Activated T-helper 17 cell treated with anti-CD3 and anti-CD28 coated beads, Interleukin-2, amount 50 U/mL, for 72 hours (primary cell): ENCODE results near the gene LTBP2. TPM values are rescaled to one million over a fixed set of nuclear protein-coding genes. Genes with fewer than 3 reads are reported as not detected.

Experiments used
- ATAC-seq: fragments of 150-1000 bp; cut with Tn5 transposase; replicated peaks from 2 replicates; pipeline ENCODE4 v1.10.0; 2021; ENCODE audit warnings: mild to moderate bottlenecking, moderate library complexity
- H3K27ac Mint-ChIP-seq: one replicate; pipeline ENCODE4 v1.8.0; 2022; ENCODE audit warnings: mixed read lengths
- H3K27me3 Mint-ChIP-seq: one replicate; pipeline ENCODE4 v1.8.0; 2022; ENCODE audit warnings: mixed read lengths
- H3K36me3 Mint-ChIP-seq: one replicate; pipeline ENCODE4 v1.8.0; 2022; ENCODE audit warnings: low read depth, mild to moderate bottlenecking, mixed read lengths
- H3K4me1 Mint-ChIP-seq: one replicate; pipeline ENCODE4 v1.8.0; 2022; ENCODE audit warnings: mixed read lengths
- H3K4me3 Mint-ChIP-seq: one replicate; pipeline ENCODE4 v1.8.0; 2022; ENCODE audit warnings: mild to moderate bottlenecking, mixed read lengths
- H3K9me3 Mint-ChIP-seq: one replicate; pipeline ENCODE4 v1.8.0; 2022; ENCODE audit warnings: mixed read lengths
- total RNA-seq, 2 donors: library from RNA; stranded (reverse); gene quantifications; one replicate each; pipeline ENCODE4 v1.2.3, GENCODE V29; 2022

The LTBP2 gene
- total RNA-seq, 2 donors from 2014 or later: 0.03 TPM; not detected in 1

GRCh38 chr14:74508844-74509428 is 103.1 kb downstream of the LTBP2 start:
- H3K27ac Mint-ChIP-seq: no peak overlapping the region
- H3K4me3 Mint-ChIP-seq: no peak overlapping the region
- H3K9me3 Mint-ChIP-seq: no peaks in the 10 kb centered on the region
- H3K4me1 Mint-ChIP-seq: no peaks in the 10 kb centered on the region
- H3K27me3 Mint-ChIP-seq: peaks cover 7% of the 10 kb centered on the region
- no peaks in the 10 kb centered on the region for H3K36me3 Mint-ChIP-seq
- ATAC-seq: no peak

- ATAC-seq: no peak
- Mint-ChIP-seq H3K27me3 (peaks cover 7% of the 10 kb centered on the region), H3K4me3 (no peak overlapping the region), H3K9me3 (no peaks in the 10 kb centered on the region), H3K36me3 (no peaks in the 10 kb centered on the region), H3K27ac (no peak overlapping the region), H3K4me1 (no peaks in the 10 kb centered on the region)
Observed at GRCh38 chr14:74508292-74508731, 103.7 kb downstream of the LTBP2 start.

- Mint-ChIP-seq H3K9me3 (no peaks in the 10 kb centered on the region), H3K27ac (no peak overlapping the region), H3K4me3 (no peak overlapping the region), H3K36me3 (no peaks in the 10 kb centered on the region), H3K4me1 (no peaks in the 10 kb centered on the region), H3K27me3 (peaks cover 7% of the 10 kb centered on the region)
- no peak for ATAC-seq
Observed at GRCh38 chr14:74507840-74508239, 104.2 kb downstream of the LTBP2 start.

DNA sequence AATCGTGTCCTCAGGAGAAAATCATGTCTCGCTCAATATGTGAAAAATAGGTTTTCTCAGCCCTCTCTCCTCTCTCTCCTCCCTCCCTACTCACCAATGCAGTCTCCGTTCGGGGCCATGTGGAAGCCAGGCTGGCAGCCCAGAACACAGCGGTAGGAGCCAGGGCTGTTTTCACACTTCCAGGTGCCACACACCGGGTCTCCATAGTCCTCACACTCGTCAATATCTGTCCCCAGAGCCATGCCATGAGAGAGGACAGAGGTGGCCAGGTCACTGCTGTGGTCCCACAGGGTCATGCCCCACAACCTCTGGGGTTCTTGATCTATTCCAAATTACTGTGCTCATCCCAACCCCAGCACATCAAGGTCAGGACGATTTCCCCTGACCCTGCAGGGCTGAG is 105.0 kb downstream of the LTBP2 start:
- Mint-ChIP-seq H3K27ac (no peak overlapping the region), H3K27me3 (peaks cover 4% of the 10 kb centered on the region), H3K4me3 (no peak overlapping the region), H3K9me3 (no peaks in the 10 kb centered on the region), H3K4me1 (no peaks in the 10 kb centered on the region), H3K36me3 (no peaks in the 10 kb centered on the region)
- no peak for ATAC-seq

GRCh38 chr14:74506411-74506851 is 105.6 kb downstream of the LTBP2 start:
- Mint-ChIP-seq H3K9me3 (no peaks in the 10 kb centered on the region), H3K27ac (no peak overlapping the region), H3K36me3 (no peaks in the 10 kb centered on the region), H3K4me1 (no peaks in the 10 kb centered on the region), H3K27me3 (peaks cover 4% of the 10 kb centered on the region), H3K4me3 (no peak overlapping the region)
- no peak for ATAC-seq

GRCh38 chr14:74505831-74506230 is 106.2 kb downstream of the LTBP2 start:
- H3K9me3 Mint-ChIP-seq: no peaks in the 10 kb centered on the region
- H3K27ac Mint-ChIP-seq: no peak overlapping the region
- no peaks in the 10 kb centered on the region for H3K4me1 Mint-ChIP-seq
- no peak overlapping the region for H3K4me3 Mint-ChIP-seq
- no peaks in the 10 kb centered on the region for H3K27me3 Mint-ChIP-seq
- ATAC-seq: no peak
- no peaks in the 10 kb centered on the region for H3K36me3 Mint-ChIP-seq

DNA sequence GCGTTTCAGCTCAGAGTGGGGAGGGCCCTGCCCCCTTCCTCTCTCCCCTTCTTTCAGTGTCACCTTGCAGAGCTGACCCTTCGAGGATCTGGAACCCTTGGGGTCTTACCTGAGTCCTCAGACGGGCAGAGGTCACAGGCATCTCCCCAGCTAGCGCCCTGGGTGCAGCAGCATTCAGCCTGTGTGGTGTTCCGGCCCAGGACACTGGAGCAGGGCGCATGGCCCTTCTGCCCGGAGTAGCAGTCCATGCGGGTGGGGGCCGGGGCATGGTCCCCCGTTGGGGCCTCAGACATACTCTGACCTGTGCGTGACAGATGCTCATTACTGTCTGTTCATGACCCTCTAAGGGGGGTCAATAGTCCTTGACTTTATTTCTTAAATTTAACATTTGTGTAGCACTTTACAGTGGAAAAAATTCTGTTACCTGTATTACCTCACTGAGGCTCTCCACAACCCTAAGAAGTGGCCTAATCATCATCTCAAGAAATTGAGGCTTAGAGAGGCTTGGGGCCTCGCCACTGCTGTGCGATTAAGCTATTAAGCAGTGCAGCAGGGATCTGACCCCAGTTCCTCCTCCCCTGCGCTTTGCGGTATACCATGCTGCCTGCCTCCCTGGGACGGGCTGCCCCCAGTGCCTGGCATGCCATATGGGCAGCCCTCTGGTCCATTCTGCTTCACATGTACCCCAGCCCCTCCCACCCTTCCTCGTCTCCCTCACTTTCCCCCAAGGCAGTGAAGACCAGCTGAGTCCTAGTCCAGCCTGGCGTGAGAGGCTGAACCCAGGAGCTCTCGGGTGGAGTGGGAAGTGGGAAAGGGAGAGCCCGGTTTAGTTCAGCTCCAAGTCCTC is 106.9 kb downstream of the LTBP2 start:
- Mint-ChIP-seq H3K27ac (no peak overlapping the region), H3K27me3 (no peaks in the 10 kb centered on the region), H3K36me3 (no peaks in the 10 kb centered on the region), H3K9me3 (no peaks in the 10 kb centered on the region), H3K4me1 (no peaks in the 10 kb centered on the region), H3K4me3 (no peak overlapping the region)
- no peak for ATAC-seq

DNA sequence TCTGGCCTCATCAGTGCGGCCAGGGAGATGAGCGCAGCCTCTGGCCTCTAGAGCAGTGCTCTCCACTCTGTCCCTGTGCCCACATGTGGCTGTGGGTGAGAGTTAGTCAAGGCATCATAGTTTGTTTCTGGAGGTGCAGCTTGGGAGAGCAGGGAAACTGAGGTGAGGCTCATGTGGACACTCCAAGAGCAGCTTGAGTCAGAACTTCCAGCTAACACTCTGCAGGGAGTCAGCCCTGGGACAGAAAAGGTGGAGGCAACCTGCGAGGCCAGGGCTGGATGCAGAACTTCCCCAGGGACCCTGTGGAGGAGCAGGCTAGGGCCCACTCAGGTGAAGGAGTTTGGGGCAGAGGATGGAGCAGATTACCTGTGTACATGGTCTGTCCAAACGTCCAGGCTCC is 107.6 kb downstream of the LTBP2 start:
- no peak for ATAC-seq
- Mint-ChIP-seq H3K4me1 (no peaks in the 10 kb centered on the region), H3K27ac (no peak overlapping the region), H3K36me3 (no peaks in the 10 kb centered on the region), H3K9me3 (no peaks in the 10 kb centered on the region), H3K27me3 (no peaks in the 10 kb centered on the region), H3K4me3 (no peak overlapping the region)

DNA sequence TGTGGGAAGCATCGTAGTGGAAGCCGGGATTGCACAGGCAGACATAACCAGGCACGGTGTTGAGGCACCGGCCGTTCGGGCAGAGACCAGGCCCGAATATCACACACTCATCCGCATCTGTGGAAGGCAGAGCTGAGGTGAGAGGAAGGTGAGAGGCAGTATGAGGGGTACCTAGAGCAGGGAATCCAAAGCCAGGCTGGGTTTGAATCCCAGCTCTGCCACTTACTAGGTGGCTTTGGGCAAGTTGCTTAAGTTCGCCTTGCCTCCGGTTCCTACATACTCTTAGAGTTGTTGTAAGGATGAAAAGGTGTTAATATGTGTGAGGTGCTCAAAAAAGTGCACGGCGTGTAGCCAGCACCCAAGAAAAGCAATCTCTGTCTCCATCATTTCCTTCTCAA is 108.1 kb downstream of the LTBP2 start:
- Mint-ChIP-seq H3K27ac (no peak overlapping the region), H3K27me3 (no peaks in the 10 kb centered on the region), H3K9me3 (no peaks in the 10 kb centered on the region), H3K4me1 (no peaks in the 10 kb centered on the region), H3K36me3 (no peaks in the 10 kb centered on the region), H3K4me3 (no peak overlapping the region)
- ATAC-seq: no peak

DNA sequence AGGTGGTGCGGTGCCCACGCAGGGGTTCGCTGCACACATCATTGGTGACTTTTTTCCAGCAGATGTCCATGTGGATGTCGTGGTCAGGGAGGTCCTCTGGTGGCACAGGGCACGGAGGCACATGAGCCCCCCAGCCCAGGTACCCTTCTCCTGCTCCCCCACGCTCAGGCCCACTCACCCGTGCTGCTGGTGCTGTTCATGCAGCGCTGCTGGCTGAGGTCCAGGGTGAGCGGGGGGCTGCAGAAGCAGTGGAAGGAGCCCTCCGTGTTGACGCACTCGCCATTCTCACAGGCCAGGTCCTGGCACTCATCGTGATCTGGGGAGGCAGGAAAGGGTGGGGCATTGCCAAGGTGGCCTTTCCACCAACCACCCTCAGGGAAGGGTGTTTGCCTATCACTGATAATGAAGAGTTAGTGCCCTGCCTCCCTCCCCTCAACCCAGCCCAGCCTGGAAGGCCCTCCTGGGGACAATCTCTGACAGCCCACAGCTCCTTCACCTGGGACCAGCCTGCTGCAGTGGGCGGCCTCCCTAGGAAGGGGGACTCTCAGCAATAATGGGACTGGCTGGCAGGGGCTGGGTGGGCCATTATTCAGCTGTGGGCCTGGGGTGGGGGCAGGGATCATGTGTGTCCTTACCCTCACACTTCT is 108.6 kb downstream of the LTBP2 start:
- Mint-ChIP-seq H3K4me3 (no peak overlapping the region), H3K4me1 (no peaks in the 10 kb centered on the region), H3K36me3 (no peaks in the 10 kb centered on the region), H3K27ac (no peak overlapping the region), H3K27me3 (no peaks in the 10 kb centered on the region), H3K9me3 (no peaks in the 10 kb centered on the region)
- no peak for ATAC-seq

DNA sequence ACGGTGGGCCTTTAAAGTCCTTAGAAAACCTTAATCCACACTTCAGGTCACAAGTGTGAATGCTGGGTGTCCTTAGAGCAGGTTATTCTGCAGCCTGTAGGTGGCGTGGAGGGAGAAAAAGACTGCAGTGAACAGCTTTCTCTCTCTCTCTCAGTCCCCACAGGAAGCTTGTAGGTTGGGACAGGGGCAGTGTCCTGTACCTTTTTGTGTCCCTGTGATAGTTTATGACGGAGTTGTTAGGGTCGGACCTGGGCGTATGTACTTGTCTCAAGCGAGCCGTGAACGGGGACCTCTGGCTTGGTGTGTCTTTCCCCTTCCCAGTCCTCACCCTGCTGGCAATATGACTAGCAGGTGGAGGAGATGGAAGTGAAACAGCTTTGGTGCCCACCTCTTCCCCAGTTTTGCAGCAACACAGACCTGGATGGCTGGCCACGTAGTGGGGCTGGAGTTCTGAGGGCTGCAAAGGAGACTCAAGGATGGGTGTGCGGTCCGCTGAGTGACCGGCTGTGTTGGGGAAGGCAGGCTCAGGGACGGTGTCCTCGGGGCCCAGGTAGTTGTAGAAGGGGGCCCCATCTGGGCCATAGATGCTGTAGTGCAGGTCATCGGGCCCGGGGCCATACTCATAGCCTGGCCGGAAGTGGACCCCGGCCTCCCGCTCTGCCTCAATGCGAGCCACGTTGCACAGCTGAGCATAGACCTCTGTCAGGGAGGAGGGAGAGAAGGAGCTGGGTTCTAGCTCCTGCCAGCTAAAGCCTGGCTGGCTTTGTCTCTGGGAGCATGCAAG is 109.6 kb downstream of the LTBP2 start:
- H3K4me3 Mint-ChIP-seq: no peak overlapping the region
- no peaks in the 10 kb centered on the region for H3K9me3 Mint-ChIP-seq
- no peak for ATAC-seq

DNA sequence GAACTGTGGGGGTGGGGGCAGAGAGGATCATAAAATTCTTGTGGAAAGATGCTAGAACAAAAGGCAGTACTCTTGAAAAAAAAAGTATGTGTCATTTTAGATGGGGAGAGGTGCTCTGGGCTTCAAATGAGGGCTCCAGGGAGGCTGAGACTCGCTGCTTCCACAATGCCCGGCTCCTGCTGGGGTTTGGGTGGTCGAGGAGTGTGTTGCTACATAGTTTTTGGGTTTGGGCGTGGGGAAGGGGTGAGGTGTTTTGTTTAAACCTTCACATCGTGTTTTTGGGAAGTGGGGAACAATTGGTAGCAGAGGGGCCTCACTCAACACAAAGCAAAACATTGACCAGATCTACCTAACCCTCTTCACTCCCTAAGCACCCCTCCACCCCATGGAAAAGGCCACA is 110.3 kb downstream of the LTBP2 start:
- no peaks in the 10 kb centered on the region for H3K9me3 Mint-ChIP-seq
- H3K4me3 Mint-ChIP-seq: no peak overlapping the region
- no peaks in the 10 kb centered on the region for H3K36me3 Mint-ChIP-seq
- no peak overlapping the region for H3K27ac Mint-ChIP-seq
- H3K4me1 Mint-ChIP-seq: no peaks in the 10 kb centered on the region
- ATAC-seq: no peak
- H3K27me3 Mint-ChIP-seq: no peaks in the 10 kb centered on the region

More for the DNA sequence above, 109.6 kb downstream of the LTBP2 start:
- H3K4me1 Mint-ChIP-seq: no peaks in the 10 kb centered on the region
- no peaks in the 10 kb centered on the region for H3K36me3 Mint-ChIP-seq
- no peak overlapping the region for H3K27ac Mint-ChIP-seq
- no peaks in the 10 kb centered on the region for H3K27me3 Mint-ChIP-seq

- no peak for ATAC-seq
- no peak overlapping the region for H3K4me3 Mint-ChIP-seq
- no peaks in the 10 kb centered on the region for H3K27me3 Mint-ChIP-seq
- H3K9me3 Mint-ChIP-seq: no peaks in the 10 kb centered on the region
- no peaks in the 10 kb centered on the region for H3K4me1 Mint-ChIP-seq
- no peaks in the 10 kb centered on the region for H3K36me3 Mint-ChIP-seq
- H3K27ac Mint-ChIP-seq: no peak overlapping the region
Observed at GRCh38 chr14:74501135-74501614, 110.9 kb downstream of the LTBP2 start.

DNA sequence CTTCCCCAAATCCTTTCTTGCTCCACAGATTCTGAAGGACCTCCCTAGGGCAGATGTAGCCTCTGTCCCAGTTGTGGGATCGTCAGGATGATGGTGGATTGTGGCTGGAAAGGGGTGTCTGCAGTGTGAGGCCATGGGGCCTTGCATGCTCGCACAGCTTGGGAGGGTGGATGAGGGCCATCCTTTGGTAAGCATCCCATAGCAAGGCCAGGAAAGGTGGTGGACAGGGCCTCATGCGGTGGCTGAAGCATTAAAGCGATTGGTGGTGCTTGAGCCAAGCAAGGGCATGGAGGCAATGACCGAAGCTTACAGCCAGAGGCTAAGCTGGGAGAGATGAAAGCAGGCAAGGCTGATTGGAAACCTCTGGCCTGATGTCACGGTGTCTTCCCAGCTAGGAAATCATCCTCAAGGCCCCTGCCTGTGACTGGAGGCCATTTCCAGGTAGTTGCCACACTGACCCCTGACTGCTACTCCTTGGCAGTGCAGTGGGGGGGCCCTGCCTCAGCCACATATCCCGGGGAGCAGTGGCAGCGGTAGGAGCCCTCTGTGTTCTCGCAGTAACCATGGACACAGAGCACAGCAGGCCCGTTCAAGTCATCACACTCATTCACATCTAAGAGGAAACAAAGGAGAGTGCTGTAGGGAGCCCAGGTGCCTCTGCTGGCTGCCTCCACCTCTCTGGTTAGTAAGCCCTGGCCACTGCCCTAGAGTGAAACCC is 111.5 kb downstream of the LTBP2 start:
- H3K27me3 Mint-ChIP-seq: no peaks in the 10 kb centered on the region
- H3K4me1 Mint-ChIP-seq: no peaks in the 10 kb centered on the region
- no peak overlapping the region for H3K27ac Mint-ChIP-seq
- peaks cover under 1% of the 10 kb centered on the region for H3K36me3 Mint-ChIP-seq
- no peaks in the 10 kb centered on the region for H3K9me3 Mint-ChIP-seq
- no peak for ATAC-seq
- no peak overlapping the region for H3K4me3 Mint-ChIP-seq
